GM19043 (cell line): ENCODE data around the gene KRT3.
"Not testable (repeated sequence)": the region's sequence is repeated elsewhere in the genome, so short reads cannot be mapped to it uniquely, and the experiment has no call there.

Source experiments
- ATAC-seq: cut with Tn5 transposase; IDR thresholded peaks from one replicate; pipeline ENCODE4 v1.9.1; 2021; ENCODE audit warnings: low read depth; ENCODE audit not compliant: unreplicated experiment

KRT3 gene

DNA sequence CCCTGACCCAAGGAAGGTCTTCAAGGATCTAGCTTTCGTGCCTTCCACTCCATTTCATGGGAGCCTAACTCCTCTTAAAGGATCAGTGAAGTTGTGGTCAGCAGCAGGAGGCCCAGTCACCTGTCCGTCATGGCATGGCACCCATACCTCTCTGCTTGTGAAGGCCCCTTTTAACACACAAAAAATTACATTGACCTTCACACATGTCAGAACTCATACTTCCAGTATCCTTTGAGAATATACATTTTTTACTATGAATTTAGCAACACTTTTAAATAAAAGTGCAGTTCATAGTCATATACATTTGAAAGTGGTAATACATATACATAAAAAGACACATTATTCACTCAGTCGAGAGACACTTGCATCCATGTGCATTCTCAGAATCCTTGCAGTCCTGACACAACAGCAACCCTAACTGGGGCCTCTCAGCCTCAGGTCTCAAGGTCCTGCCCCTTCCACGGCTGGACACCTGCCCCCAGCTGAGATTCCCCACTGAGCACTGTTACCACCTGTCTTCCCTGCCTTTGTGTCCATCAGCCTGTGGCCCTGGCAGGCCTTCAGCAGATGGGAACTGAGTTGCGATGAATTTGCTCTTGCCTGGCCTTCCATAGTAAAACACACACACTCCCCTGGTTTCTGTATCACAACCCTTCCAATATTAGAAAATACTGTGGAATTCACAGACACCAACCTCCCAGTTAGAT lies 3.7 kb upstream of the KRT3 start:
- no peak for ATAC-seq

DNA sequence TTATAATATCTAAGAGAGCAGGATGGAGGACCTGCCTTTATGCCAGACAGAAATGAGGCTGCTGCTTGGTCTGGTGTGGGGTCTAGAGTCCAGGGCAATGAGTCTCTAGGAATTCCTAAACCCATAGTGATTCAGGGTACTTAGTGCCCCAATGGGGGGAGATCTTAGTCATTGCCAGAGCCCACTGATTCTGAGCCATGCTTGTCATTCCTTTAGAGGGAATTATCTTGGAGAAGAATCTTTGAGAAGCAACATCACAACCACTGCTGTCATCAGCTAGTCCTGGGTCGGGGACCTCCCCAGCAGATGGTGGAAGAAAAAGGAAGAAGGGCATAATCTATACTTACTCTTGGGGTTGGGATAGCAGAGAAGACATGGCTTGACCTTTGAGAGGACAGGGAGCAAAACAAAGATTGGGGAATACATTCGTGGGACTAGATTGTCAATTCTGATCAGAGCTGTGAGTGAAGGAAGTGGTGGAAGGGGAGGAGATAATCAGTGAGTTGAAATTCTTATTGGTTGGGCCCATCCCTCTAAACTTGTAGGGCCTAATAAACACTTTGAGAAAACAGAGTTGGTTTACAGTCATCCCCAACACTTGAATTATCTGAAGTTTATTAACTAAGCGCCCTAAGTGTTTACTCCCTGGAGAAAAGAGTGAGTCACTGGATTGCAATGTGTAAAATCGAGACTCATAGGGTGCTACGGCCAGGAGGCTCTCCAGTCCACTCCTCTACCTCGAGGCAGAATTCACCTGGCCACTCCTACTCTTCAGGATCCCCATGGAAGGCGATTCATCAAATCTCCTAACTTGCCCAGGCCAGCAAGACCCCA lies 3.0 kb upstream of the KRT3 start:
- ATAC-seq, result no peak

DNA sequence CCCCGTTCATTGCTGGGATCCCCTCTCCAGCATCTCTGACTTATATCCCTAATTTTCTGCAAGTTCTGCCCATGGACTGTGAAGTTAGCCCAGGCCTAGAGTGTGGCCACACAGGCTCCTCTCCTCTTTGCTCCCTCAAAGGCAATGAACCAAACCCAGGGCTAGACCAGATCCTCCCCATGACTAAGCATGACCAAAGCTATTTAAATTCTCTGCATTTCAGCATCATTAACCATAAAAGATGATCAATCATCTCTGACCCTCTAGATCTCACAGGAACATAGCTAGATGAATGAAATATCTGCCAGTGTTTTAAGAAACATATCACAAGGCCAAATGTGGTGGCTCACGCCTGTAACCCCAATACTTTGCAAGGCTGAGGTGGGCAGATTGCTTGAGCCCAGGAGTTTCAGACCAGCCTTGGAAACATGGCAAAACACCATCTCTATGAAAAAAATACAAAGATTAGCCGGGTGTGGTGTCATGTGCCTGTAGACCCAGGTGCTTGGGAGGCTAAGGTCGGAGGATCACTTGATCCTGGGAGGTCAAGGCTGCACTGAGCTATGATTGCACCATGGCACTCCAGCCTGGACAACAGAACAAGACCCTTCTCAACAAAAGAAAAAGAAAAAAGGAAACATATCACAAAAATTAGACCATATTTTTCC lies 2.2 kb upstream of the KRT3 start:
- ATAC-seq, result no peak

DNA sequence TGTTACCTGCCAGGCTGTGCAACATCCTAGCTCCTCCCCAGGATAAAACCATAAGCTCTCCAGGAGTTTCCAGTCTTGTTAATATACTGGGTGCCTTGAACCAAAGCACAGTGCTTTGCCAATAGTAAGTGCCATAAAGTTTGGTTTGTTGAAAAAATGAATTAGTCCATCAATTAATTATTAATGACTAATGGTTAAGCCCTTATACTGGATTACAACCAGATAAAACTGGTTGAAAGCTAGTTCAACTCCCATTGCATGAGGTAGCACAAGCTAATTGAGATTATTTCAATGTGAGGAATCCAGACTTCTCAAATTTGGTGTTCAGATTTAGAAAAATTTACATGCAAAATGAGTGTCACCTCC lies 1.6 kb upstream of the KRT3 start:
- no peak for ATAC-seq

DNA sequence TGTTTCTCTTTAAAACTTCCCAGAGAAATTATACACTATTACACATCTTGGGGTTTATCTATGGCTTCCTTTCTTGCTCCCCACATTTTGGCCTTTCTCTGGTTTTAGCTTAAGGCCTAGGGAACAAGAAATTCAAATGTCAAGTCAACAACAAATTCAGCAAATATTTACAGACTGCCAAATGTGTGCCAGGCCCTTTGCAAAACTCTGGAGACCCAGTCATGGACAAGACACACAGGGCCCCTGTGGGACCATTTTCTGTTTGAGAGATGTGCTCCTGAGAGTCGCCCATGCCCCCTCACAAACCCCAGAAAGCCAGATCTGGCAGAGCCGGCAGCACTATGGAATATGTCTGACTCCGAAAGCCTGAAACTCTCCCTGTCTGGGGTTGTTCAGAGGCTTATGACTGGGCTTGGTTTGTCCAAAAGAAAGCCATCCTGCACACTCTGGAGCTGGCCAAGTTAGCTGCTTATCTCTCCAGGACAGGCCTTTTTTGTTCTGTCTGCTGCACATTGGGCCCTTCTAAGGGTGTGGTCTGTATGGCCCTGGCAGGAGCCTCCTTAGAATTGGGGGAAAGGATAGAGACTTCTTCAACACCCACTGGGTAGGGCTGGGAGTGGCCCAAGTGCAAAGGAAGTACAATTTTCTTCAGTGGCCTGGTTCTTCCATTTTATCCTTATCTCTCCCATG lies 1.1 kb upstream of the KRT3 start:
- ATAC-seq, result no peak

DNA sequence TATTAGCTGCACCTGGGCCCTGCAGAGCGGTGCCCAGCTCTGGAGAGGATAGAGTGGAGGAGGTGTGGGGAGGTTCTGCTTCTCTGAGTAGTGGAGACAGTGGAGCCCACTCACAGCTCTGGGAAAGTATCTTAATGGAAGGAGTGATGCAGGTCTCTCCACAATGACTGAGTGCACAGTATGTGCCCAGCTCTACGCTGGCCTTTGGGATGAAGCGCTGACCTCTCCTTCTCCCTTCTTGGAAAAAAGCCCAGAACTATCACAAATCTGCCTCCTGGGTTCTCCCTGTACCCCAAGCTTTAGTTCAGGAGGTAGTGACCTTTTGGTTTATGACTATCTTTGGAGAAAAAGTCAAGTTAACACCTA lies 495 bp upstream of the KRT3 start:
- no peak for ATAC-seq

DNA sequence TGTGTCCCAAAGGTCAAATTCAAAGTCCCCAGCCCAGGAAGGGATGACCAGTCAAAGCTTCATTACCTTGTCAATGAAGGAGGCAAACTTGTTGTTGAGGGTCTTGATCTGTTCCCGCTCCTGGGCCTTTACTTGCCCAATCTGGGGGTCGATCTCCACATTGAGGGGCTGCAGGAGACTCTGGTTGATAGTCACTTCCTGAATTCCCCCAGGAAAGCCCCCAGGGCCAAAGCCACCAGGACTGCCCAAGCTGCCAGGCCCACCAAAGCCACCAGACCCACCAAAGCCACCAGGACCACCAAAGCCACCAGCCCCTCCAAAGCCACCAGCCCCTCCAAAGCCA lies 614 bp downstream of the KRT3 start:
- ATAC-seq, result not testable (repeated sequence)

DNA sequence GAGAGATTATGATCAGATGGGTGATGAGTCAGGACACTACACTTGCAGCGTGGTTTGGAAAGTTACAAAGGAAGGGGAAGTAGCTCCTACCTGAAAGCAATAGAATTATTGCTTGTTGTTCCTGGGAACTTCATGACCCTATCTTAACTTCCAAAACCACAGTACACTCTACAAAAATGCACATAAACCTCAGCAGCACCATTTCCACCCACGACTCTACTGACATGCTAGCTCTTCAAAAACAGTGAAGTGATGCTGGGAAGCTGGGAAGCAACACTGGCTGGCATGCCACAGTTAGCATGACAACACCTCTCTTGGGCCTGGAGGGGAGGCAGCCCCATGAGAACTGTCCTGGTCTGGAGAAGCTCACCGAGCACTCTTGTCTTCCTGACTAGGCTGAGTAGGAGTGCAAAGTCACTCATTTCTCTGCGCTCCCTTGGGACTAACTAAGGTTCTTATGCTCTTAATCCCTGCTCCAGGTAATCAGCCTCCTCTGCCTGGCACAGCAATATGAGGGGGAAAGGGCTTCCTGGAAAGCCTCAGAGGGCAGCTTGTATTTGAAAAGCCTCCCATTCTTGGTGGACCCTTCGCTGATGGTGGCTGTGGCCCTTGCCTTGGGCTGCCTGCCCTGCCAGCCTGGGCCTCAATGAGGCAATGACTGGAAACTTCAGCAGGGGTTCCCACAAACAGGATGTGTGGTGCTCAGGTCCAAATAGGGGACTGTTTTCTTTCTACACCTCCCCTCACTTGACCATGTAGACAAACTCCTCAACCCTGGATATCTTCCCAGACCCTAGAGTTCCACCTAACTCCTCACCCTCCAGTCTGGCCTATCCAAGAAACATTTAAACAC lies 1.2 kb downstream of the KRT3 start:
- ATAC-seq, result no peak

DNA sequence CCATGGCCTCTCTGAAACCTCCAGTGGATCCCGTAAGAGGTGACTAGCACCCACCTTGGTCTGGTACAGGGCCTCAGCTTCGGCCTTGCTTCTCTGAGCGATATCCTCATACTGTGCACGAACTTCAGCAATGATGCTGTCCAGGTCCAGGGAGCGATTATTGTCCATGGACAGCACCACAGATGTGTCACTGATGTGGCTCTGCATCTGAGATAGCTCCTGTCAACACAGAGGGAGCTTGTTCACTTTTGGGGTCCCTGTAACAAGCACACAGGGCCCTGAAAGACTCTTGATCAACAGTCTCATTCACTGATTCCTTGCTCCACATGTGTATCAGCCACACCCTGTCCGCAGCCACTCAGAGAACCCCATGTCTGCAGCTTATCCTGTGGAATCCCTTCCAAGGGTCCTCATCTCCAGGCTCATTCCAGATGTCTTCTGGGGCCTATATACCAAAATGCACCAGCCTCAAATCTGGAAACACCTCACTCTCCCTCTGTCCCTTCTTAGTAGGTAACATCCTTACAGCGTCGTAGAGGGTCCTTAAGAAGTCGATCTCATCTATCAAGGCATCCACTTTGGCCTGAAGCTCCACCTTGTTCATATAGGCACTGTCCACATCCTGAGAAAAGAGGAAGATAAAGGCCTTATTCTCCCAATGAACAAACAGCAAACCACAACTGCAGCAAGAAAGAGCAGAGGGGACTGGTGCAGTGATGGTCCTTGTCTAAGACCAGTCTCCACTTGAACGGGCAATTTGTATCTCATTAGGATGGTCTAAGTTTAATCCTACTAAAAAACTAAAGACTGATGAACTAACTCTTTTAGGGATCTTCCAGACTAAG lies 3.5 kb downstream of the KRT3 start:
- ATAC-seq, result no peak

DNA sequence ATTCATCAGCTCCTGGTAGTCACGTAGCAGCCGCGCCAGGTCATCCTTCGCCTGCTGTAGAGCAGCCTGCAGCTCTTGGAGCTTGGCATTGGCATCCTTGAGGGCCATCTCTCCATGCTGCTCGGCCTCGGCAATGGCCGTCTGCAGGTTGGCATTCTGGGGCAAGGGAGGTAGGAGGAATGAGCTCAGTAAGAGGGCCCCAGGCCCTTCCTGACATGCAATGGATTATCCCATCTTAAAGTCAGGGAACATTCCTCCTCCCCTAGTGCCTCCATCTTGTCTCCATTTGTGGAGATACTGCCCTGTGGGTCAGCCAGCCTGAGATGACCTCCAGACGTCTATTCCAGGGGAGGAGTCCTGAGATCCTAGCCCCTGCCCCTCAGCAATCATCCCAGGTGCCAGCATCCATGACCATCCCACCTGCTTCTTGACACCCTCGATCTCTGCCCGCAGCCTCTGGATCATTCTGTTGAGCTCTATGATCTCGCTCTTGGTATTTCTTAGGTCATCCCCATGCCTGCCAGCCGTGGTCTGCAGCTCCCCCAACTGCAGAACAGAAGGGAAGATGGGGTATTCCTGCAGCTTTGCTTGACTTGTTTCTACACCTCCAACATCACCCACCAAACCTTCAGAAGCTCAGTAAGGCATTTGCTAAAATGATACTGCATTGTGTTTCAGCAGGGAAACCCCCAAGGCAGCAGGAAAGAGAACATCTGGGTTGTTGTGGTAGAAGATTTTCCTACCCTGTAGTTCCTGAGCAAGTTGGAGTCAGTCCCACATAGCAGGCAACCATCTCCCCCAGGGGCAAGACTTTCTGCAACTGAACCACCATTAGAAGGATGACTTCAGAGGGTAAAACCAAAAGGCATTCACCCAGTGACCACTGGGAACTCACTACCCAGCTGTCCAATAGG lies 4.4 kb downstream of the KRT3 start:
- no peak for ATAC-seq

DNA sequence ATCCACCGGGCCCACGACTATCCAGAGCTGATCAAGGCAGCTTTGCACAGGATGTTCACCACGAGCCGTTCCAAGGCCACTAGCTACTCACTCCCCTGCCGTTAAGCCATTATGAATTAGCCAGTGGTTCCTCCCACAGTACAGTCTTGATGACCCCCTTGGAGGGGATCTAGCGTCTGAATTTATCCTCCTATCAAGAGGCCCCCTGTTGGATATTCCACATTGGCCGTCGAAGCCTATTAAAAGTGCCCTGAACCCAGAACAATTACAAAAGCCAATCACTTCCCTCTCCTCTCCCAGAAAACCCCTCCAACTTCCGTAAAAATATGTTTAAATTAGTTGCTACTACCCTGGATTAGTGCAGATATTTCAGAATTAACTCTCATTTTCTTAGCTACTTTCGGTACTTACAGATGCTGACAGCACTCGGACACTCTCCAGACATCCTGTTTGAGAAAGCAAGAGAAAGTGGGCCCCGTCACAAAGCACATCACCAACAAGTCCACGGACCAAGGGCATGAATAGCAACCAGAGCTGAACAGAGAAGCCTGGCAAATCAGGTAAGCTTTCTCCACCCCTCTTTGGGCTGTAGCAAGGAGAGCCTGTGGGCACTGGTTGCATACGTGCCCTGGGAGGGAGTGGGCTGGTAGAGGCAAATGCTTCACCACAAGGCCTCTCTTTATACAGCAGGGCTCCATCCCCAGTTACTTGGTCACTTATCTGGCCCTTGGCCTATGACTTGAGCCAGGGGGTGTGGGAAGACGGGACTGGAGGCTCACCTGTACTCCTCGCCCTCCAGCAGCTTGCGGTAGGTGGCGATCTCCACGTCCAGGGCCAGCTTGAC lies 5.3 kb downstream of the KRT3 start:
- no peak for ATAC-seq

DNA sequence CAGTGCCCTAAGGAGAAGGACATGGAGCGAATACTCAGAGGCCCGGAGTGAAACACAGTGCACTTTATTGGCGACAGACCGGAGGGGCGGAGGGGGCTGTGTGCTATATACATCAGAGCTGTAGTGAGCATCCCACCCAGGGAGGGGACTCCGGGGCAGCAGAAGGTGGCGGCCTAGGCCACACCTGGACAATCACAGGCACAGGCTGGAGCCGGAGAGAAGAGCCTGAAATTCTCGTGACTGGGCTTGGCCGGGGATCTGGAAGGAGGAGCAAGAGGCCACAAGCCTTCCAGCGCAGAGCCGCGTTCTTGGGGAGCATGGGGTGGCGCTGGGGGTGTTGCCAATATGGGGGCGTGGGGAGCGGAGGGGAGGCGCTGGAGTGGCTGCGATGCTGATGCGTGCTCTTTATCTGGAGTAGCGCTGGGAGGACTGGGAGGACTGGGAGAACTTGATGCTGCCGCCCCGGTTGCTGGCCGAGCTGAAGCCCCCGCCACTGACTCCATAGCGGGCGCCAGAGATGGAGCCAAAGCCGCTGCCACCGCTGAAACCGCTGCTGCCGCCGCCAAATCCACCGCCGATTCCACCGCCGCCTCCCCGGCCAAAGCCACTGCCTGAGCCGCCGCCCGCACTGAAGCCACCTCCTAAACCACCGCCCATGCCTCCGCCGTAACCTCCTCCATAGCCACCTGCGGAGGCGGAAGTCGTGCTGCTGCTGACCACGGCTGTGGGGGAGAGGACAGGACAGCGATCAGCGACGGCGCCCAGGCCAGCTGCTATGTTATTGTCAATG lies 6.1 kb downstream of the KRT3 start:
- no peak for ATAC-seq

DNA sequence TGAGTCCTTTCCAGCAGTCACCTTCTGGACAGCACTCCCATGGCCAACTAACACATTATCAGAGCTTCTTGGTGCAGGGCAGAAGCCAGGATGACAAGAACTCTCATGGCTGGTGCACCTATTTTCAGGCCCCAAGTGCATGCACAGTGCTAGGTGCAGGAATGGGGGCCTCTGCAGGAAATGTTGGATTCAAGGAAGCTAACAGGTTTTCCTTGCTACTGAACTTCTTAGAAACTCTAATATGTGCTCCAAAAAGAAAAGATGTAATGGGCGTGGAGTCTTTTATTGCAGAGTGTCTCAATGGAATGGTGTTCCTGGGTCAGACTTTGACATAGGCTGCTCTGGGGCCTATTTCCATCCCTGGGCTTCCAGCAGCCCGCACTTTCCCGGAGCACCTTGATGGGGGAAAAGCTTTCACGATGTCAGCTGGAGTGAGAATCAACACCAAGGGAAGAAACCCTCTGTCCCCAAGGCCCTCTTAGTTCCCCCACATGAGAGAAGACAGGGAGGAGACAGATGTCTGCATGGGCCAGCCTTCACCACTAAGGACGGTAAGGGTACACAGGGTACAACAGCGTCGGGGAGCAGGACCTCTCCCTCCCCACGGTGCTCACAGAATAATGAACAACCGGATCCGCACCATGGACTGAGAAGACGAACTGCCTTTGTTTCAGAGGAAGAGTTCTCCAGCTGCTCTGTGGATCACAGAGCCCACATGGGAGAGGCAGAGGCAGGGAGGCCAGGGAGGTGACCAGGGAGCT lies 6.9 kb downstream of the KRT3 start:
- ATAC-seq, result no peak

DNA sequence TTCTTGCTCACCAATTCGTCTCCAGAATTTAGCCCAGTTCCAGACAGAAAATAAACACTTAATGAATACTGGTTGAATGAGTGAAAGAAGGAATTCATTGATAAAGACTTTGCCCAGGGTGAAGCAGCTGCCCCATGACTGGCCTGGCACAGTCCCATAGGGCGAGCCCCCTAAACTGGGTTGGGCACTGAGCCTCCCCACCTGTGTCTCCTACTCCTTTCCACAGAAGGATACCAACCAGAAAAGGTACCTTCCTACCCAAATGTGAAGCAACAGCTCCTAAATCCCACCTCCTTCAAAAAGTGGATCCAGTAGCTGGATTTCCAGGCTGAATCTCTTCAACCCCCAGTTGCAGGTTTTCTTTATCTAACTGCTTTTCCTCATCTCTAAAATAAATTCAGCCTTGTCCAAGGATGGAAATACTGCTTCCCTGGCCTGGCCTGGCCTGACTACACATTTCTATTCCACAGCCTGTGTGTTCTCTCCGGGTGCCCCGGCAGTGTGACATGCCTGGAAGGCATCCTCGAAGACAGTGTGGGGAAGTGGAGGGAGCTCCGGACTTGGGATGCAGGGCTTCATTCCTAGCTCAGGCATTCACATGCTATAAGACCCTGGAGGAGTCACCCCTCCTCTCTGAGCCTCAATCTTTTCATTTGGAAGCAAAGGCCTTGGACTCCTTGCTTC lies 7.6 kb downstream of the KRT3 start:
- ATAC-seq, result no peak

DNA sequence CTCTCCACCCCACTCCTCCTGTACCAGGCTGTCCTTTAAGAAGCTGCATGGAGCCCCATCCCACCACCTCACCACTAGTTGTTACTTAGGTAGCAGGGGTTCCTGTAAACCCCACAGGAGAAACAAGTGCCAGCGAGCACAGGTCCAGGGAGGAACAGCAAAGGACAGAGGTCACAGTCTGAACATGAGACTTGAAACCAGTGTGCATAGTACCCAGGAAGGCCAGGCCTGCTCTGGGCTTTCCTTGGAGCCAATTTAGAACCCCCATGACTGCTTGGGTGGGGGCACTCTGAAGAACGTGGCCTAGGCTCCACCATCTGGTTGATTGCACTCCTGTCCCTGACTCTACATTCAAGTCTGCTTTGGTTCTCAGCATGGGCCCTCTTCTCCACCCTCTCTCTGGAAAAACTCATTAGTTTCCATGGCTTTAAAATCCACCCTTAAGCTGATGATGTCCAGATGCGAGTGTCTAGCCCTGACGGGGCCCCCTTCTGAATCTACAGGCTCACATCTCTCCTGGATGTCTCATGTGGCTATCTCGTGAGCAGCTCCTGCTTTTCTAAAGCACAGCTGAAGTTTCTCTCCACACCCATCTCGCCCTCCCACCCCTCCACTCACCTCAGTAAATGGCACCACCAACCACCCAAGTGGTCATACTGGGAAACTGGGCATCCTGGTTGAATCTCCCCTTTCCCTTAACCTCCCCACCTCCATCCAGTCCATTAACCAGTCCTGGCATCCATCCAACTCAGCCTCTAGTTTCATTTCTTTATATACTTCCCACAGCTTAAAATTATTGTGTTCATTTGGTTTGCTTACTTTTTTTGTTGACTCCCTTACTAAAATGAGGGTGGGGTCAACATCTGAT lies 8.4 kb downstream of the KRT3 start:
- ATAC-seq, result no peak
